Heart left ventricle (tissue), 16 donors: ENCODE data around the gene WFDC5. TPM values are rescaled to one million over a fixed set of nuclear protein-coding genes. Genes with fewer than 3 reads are reported as not detected.
A peak's percentile ranks its signal among the peaks of the same experiment; 100 is the strongest.

Source experiments
- ATAC-seq, 4 donors: fragments of 200-7000 bp; cut with Tn5 transposase; one replicate each; pipeline ENCODE4 v1.9.1; 2020 to 2022; ENCODE audit warnings: moderate library complexity in 4 of 4, mild to moderate bottlenecking in 3 of 4, moderate number of reproducible peaks in 1 of 4
- DNase-seq, 5 donors: peaks; one replicate each; pipeline ENCODE4 v3.0.0-alpha.2; 2020
- H3K27ac ChIP-seq, 12 donors: fragments of 200-600 bp; sonication (generic) in 4 of 12; one replicate each; pipeline versions ENCODE4 v1.5.0 to v1.8.0; 2016 to 2022; ENCODE audit warnings: mild to moderate bottlenecking in 2 of 12
- H3K27me3 ChIP-seq, 9 donors: fragments of 200-600 bp; sonication (generic) in 2 of 9; one replicate each; pipeline versions ENCODE4 v1.5.1 to v1.8.0; 2016 to 2022; ENCODE audit warnings: mild to moderate bottlenecking in 3 of 9
- H3K36me3 ChIP-seq, 9 donors: fragments of 200-600 bp; sonication (generic) in 2 of 9; one replicate each; pipeline versions ENCODE4 v1.5.0 to v1.8.0; 2018 to 2022; ENCODE audit warnings: mild to moderate bottlenecking in 2 of 9
- H3K4me1 ChIP-seq, 12 donors: fragments of 200-600 bp; sonication (generic) in 4 of 12; one replicate each; pipeline versions ENCODE4 v1.5.0 to v1.8.0; 2016 to 2022; ENCODE audit warnings: mild to moderate bottlenecking in 3 of 12
- H3K4me3 ChIP-seq, 12 donors: fragments of 200-600 bp; sonication (generic) in 4 of 12; one replicate each; pipeline versions ENCODE4 v1.5.0 to v1.8.0; 2017 to 2022; ENCODE audit warnings: mild to moderate bottlenecking in 9 of 12, moderate library complexity in 4 of 12
- H3K9me3 ChIP-seq, 12 donors: fragments of 200-600 bp; sonication (generic) in 4 of 12; one replicate each; pipeline versions ENCODE4 v1.5.0 to v1.8.0; 2016 to 2022; ENCODE audit warnings: mild to moderate bottlenecking in 1 of 12
- CTCF ChIP-seq, 12 donors: fragments of 200-600 bp; sonication (generic) in 4 of 12; IDR thresholded peaks; one replicate each; pipeline versions ENCODE4 v1.5.0 to v1.8.0; 2018 to 2022; ENCODE audit warnings: antibody characterized with exemption in 12 of 12, mild to moderate bottlenecking in 5 of 12
- POLR2A ChIP-seq, 2 donors: fragments of 450-650 bp; IDR thresholded peaks; one replicate each; pipeline ENCODE4 v1.6.1; 2017; ENCODE audit warnings: antibody characterized with exemption in 2 of 2, mild to moderate bottlenecking in 2 of 2, moderate library complexity in 2 of 2
- WGBS, 4 donors: extraction: QIAGEN DNeasy Blood & Tissue Kit in 2 of 4; methylation state at CpG; one replicate each; pipeline versions ENCODE4 v1.1.5 to v1.1.7; 2013 to 2018; 5-methylcytosine and 5-hydroxymethylcytosine counted together
- intact Hi-C, 10 donors: fragments of 100-400 bp; cut with DNase I; formaldehyde crosslinking; loops; one replicate each; pipeline versions ENCODE4 v1.11.1 to v1.14.2; 2022
- polyA plus RNA-seq, 2 donors: library from polyadenylated mRNA; stranded (reverse); fragments of 200-250 nt; gene quantifications; one replicate each; pipeline ENCODE4 v1.2.3, GENCODE V29; 2013
- total RNA-seq, 9 donors: library from RNA; depleted of rRNA in 2 of 9; stranded (reverse); fragments of >200 nt in 2 of 9; fragmentation: NEBNext Ultra II Directional in 3 of 9; extraction: Animal tissue kit (Norgen Biotek cat#: 25700) in 3 of 9; gene quantifications; one replicate each; pipeline versions ENCODE4 v1.1.0 to v1.2.4, GENCODE V29; 2016 to 2023
- donor health status: ischemic (EF 13 %, LVEDD 7.1; RV severe dilation, severe dysfunction).
- donor health status: healthy with polysubstance abuse.
- donor health status: DM: no; HTN: yes; CAD: no.
- donor health status: DM: no; HTN: no; CAD: no.
- donor health status: ischemic (EF 25% LVEDD 6.9; RV normal size, moderate dysfunction).
- donor health status: ischemic (EF 25% LVEDD 5.7; RV mildly dilated, moderate dysfunction).
- donor health status: healthy.
- donor health status: DM: yes; HTN: yes; CAD: no.
- donor health status: ischemic (EF 35%, LVEDD 5.7; RV mildly dilated, moderate dysfunction).
- donor health status: nonischemic (EF 11% LVEDD 7.7; RV severe dilation, severe dysfunction).
- donor health status: DM: yes; HTN: yes; CAD: no.
- donor health status: PGD.
- donor health status: ischemic (EF 29% LVEDD 5.4; RV normal size, mild dysfunction).
- donor health status: nonischemic (EF 23%, LVEDD 6.1; RV moderate dilation, normal function).

WFDC5 gene
- total and polyA plus RNA-seq, 11 donors: not detected

- ATAC-seq: no peak
- no peaks in the 10 kb centered on the region for H3K9me3 ChIP-seq
- H3K27me3 ChIP-seq: peaks cover 0 to 29% (median 0%) of the 10 kb centered on the region in 9 donors
Measured at GRCh38 chr20:45111799-45112471, 3.0 kb downstream of the WFDC5 start.

GRCh38 chr20:45111285-45111684 lies 3.7 kb downstream of the WFDC5 start:
- DNase-seq (no peak), ATAC-seq (no peak)
- Histone ChIP-seq H3K27me3 (peaks cover 0 to 29% (median 0%) of the 10 kb centered on the region in 9 donors), H3K27ac (no peak overlapping the region), H3K4me3 (no peak overlapping the region), H3K4me1 (no peaks in the 10 kb centered on the region), H3K9me3 (no peaks in the 10 kb centered on the region), H3K36me3 (no peaks in the 10 kb centered on the region)
- 77 to 84% (median 80%) methylated on average over 11 of the region's 11 CpGs for WGBS, 4 donors
- intact Hi-C loops: loop anchor here in 1 of 10 donors (5.0 kb wide), 2 partner anchors 69 to 99 kb away; no protein-coding TSS in a partner anchor
- TF ChIP-seq CTCF (IDR thresholded peaks at IDR 0.05) (no peak), POLR2A (IDR thresholded peaks at IDR 0.05) (no peak)

More at GRCh38 chr20:45111799-45112471, 3.0 kb downstream of the WFDC5 start:
- no peaks in the 10 kb centered on the region for H3K4me1 ChIP-seq
- TF ChIP-seq CTCF (IDR thresholded peaks at IDR 0.05) (peak; percentile 19 to 51 (median 38)), POLR2A (IDR thresholded peaks at IDR 0.05) (no peak)
- H3K36me3 ChIP-seq: no peaks in the 10 kb centered on the region
- no peak overlapping the region for H3K27ac ChIP-seq
- no peak overlapping the region for H3K4me3 ChIP-seq
- intact Hi-C loops: loop anchor here in 1 of 10 donors (5.0 kb wide), 2 partner anchors 70 to 100 kb away; no protein-coding TSS in a partner anchor
- DNase-seq: no peak
- WGBS, 4 donors: 40 to 52% (median 46%) methylated on average over 16 to 17 of the region's 17 CpGs

- no peaks in the 10 kb centered on the region for H3K9me3 ChIP-seq
- peaks cover 0 to 29% (median 0%) of the 10 kb centered on the region in 9 donors for H3K27me3 ChIP-seq
- 83 to 90% (median 86%) methylated on average over 8 to 11 of the region's 11 CpGs for WGBS, 4 donors
- no peak overlapping the region for H3K27ac ChIP-seq
- intact Hi-C loops: loop anchor here in 1 of 10 donors (5.0 kb wide), 2 partner anchors 68 to 98 kb away; no protein-coding TSS in a partner anchor
- H3K4me3 ChIP-seq: no peak overlapping the region
- no peaks in the 10 kb centered on the region for H3K4me1 ChIP-seq
- DNase-seq (no peak), ATAC-seq (no peak)
- H3K36me3 ChIP-seq: no peaks in the 10 kb centered on the region
- TF ChIP-seq POLR2A (IDR thresholded peaks at IDR 0.05) (no peak), CTCF (IDR thresholded peaks at IDR 0.05) (no peak)
Measured at GRCh38 chr20:45110301-45110700, 4.7 kb downstream of the WFDC5 start.

GRCh38 chr20:45109634-45110033 lies 5.3 kb downstream of the WFDC5 start:
- no peaks in the 10 kb centered on the region for H3K4me1 ChIP-seq
- no peak overlapping the region for H3K4me3 ChIP-seq
- WGBS, 4 donors: 53 to 66% (median 59%) methylated on average over 8 of the region's 8 CpGs
- H3K36me3 ChIP-seq: no peaks in the 10 kb centered on the region
- no peaks in the 10 kb centered on the region for H3K9me3 ChIP-seq
- peaks cover 0 to 29% (median 0%) of the 10 kb centered on the region in 9 donors for H3K27me3 ChIP-seq
- no peak overlapping the region for H3K27ac ChIP-seq
- TF ChIP-seq POLR2A (IDR thresholded peaks at IDR 0.05): no peak
- no peak for TF ChIP-seq CTCF (IDR thresholded peaks at IDR 0.05)
- no peak for ATAC-seq
- no peak for DNase-seq
- intact Hi-C loops: loop anchor here in 1 of 10 donors (5.0 kb wide), 2 partner anchors 67 to 97 kb away; no protein-coding TSS in a partner anchor
